HepG2 (cell line): ENCODE data around the gene SKI. TPM values are rescaled to one million over a fixed set of nuclear protein-coding genes. Genes with fewer than 3 reads are reported as not detected.

Source experiments
- FOXC1 ChIP-seq: sonication (generic); formaldehyde crosslinking; IDR thresholded peaks from 2 replicates; pipeline ENCODE4 v1.8.0; 2022; ENCODE audit warnings: mild to moderate bottlenecking, missing genetic modification reagents, borderline replicate concordance
- GTF2F1 ChIP-seq: fragments of 150-350 bp; IDR thresholded peaks from 2 replicates; pipeline ENCODE4 v1.6.1; 2014; ENCODE audit warnings: low read length
- HMGXB4 ChIP-seq, 2 experiments: sonication (generic) in 1 of 2; formaldehyde crosslinking in 1 of 2; IDR thresholded peaks; 2 replicates each; pipeline versions ENCODE4 v1.4.0 to v1.6.1; 2018 to 2020; ENCODE audit warnings: missing genetic modification reagents in 2 of 2, borderline replicate concordance in 1 of 2, low read depth in 1 of 2, mild to moderate bottlenecking in 1 of 2, missing biosample characterization in 1 of 2
- HNF1A ChIP-seq, 2 experiments: sonication (generic) in 1 of 2; formaldehyde crosslinking in 1 of 2; IDR thresholded peaks; 2 replicates each; pipeline versions ENCODE4 v1.4.0 to v1.6.1; 2016 to 2020; ENCODE audit warnings: borderline replicate concordance in 1 of 2, low read depth in 1 of 2, mild to moderate bottlenecking in 1 of 2, missing genetic modification reagents in 1 of 2
- HNRNPL ChIP-seq: fragments of 200-400 bp; formaldehyde crosslinking; IDR thresholded peaks from 2 replicates; pipeline ENCODE4 v1.6.1; 2017; ENCODE audit warnings: mild to moderate bottlenecking, low read depth, low read length
- KDM3A ChIP-seq: IDR thresholded peaks from 2 replicates; pipeline ENCODE4 v1.6.1; 2018; ENCODE audit warnings: low read depth, missing compliant biosample characterization
- MAFG ChIP-seq: sonication (generic); formaldehyde crosslinking; IDR thresholded peaks from 2 replicates; pipeline ENCODE4 v1.5.1; 2020; ENCODE audit warnings: mild to moderate bottlenecking, missing genetic modification reagents
- MED13 ChIP-seq: sonication (generic); formaldehyde crosslinking; IDR thresholded peaks from 2 replicates; pipeline ENCODE4 v1.5.0; 2020; ENCODE audit warnings: missing genetic modification reagents
- NCOA2 ChIP-seq: sonication (generic); formaldehyde crosslinking; IDR thresholded peaks from 2 replicates; pipeline ENCODE4 v1.8.0; 2022; ENCODE audit warnings: inconsistent platforms
- NCOR1 ChIP-seq: fragments of 200-600 bp; sonication (generic); IDR thresholded peaks from 2 replicates; pipeline ENCODE4 v1.7.0; 2017; ENCODE audit warnings: antibody characterized with exemption, low read length, borderline replicate concordance
- PAF1 ChIP-seq: IDR thresholded peaks from 2 replicates; pipeline ENCODE4 v1.6.1; 2016; ENCODE audit warnings: missing genetic modification reagents, missing compliant biosample characterization
- RXRB ChIP-seq: IDR thresholded peaks from 2 replicates; pipeline ENCODE4 v1.6.1; 2016; ENCODE audit warnings: borderline replicate concordance, missing genetic modification reagents, missing compliant biosample characterization
- SKI ChIP-seq: fragments of 450-650 bp; IDR thresholded peaks from one replicate; pipeline ENCODE4 v1.6.1; 2018; ENCODE audit warnings: mild to moderate bottlenecking; ENCODE audit not compliant: partially characterized antibody
- SRF ChIP-seq: IDR thresholded peaks from 2 replicates; pipeline ENCODE4 v1.6.1; 2011; ENCODE audit warnings: mild to moderate bottlenecking, low read depth, low read length, moderate library complexity
- ZBTB7A ChIP-seq: sonication (generic); formaldehyde crosslinking; IDR thresholded peaks from 2 replicates; pipeline ENCODE4 v1.8.0; 2022; ENCODE audit warnings: mild to moderate bottlenecking, missing genetic modification reagents
- ZFYVE20 ChIP-seq: sonication (generic); formaldehyde crosslinking; IDR thresholded peaks from 2 replicates; pipeline ENCODE4 v1.8.0; 2023; ENCODE audit warnings: low read depth, mild to moderate bottlenecking, moderate library complexity, missing genetic modification reagents, borderline replicate concordance
- ZIK1 ChIP-seq: sonication (generic); formaldehyde crosslinking; IDR thresholded peaks from 2 replicates; pipeline ENCODE4 v1.5.0; 2020; ENCODE audit warnings: mild to moderate bottlenecking, low read depth, missing genetic modification reagents, borderline replicate concordance
- ZNF275 ChIP-seq: sonication (generic); formaldehyde crosslinking; IDR thresholded peaks from 2 replicates; pipeline ENCODE4 v1.8.0; 2022; ENCODE audit warnings: missing genetic modification reagents, mild to moderate bottlenecking, inconsistent platforms, borderline replicate concordance
- ZNF724P ChIP-seq: sonication (generic); formaldehyde crosslinking; IDR thresholded peaks from 2 replicates; pipeline ENCODE4 v1.8.0; 2022; ENCODE audit warnings: missing genetic modification reagents, borderline replicate concordance
- ZNF850 ChIP-seq: sonication (generic); formaldehyde crosslinking; conservative IDR thresholded peaks from 2 replicates; pipeline ENCODE4 v1.9.0; 2021; ENCODE audit warnings: mild to moderate bottlenecking, missing genetic modification reagents
- polyA plus RNA-seq, 8 experiments: library from polyadenylated mRNA; depleted of rRNA in 3 of 8; stranded (reverse) in 7 of 8; unstranded in 1 of 8; fragments of >200 nt; fragmentation: Illumina TruSeq in 4 of 8; extraction: Trizol in 4 of 8; gene quantifications; 2 replicates each; pipeline versions ENCODE4 v1.2.1 to v1.2.3, GENCODE V29; 2011 to 2016; ENCODE audit warnings: low read depth in 4 of 8, missing spikeins in 1 of 8, mixed read lengths in 1 of 8; ENCODE audit not compliant: insufficient read depth in 1 of 8
- total RNA-seq, 5 experiments: library from RNA; depleted of rRNA; stranded (reverse); fragments of >200 nt; fragmentation: Illumina TruSeq; extraction: Trizol; gene quantifications; 2 replicates each; pipeline ENCODE4 v1.2.3, GENCODE V29; 2016; ENCODE audit warnings: low read depth in 1 of 5
- TF ChIP-seq, protein P1 (sequence below): sonication (generic); formaldehyde crosslinking; conservative IDR thresholded peaks from 2 replicates; pipeline ENCODE4 v1.8.0; 2022; ENCODE audit warnings: missing genetic modification reagents

The SKI gene
- total and polyA plus RNA-seq, 2 of the 13 experiments (the other 11 are each of a cell fraction or from before 2014, with no cell fraction given) = 4.7 to 6.9 TPM

- TF ChIP-seq PAF1 (CRISPR knock-in tag) (no peak), SKI (no peak), HNF1A (IDR thresholded peaks at IDR 0.05; ENCODE audit: low read depth) (no peak), HNF1A (CRISPR knock-in tag; IDR thresholded peaks at IDR 0.05; ENCODE audit: borderline replicate concordance) (no peak), MAFG (CRISPR knock-in tag) (no peak), NCOR1 (no peak), ZNF850 (CRISPR knock-in tag) (no peak), ZNF275 (CRISPR knock-in tag) (no peak), ZNF724P (no peak), SRF (no peak), HMGXB4 (CRISPR knock-in tag; IDR thresholded peaks at IDR 0.05; ENCODE audit: borderline replicate concordance in 1 of 2, low read depth in 1 of 2) (peak in 1 of 2 experiments; percentile 38; a peak in 2 of 4 replicates), KDM3A (CRISPR knock-in tag) (no peak), FOXC1 (no peak), ZFYVE20 (CRISPR knock-in tag) (no peak), GTF2F1 (no peak), ZIK1 (CRISPR knock-in tag) (no peak), HNRNPL (no peak), RXRB (no peak), ZBTB7A (CRISPR knock-in tag) (no peak), MED13 (CRISPR knock-in tag) (no peak), NCOA2 (CRISPR knock-in tag) (0 out of 2 replicates have a peak, but pooled peaks have one; percentile 27)
- TF ChIP-seq, protein P1, sequence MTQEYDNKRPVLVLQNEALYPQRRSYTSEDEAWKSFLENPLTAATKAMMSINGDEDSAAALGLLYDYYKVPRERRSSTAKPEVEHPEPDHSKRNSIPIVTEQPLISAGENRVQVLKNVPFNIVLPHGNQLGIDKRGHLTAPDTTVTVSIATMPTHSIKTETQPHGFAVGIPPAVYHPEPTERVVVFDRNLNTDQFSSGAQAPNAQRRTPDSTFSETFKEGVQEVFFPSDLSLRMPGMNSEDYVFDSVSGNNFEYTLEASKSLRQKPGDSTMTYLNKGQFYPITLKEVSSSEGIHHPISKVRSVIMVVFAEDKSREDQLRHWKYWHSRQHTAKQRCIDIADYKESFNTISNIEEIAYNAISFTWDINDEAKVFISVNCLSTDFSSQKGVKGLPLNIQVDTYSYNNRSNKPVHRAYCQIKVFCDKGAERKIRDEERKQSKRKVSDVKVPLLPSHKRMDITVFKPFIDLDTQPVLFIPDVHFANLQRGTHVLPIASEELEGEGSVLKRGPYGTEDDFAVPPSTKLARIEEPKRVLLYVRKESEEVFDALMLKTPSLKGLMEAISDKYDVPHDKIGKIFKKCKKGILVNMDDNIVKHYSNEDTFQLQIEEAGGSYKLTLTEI (CRISPR knock-in tag) = no peak
These were observed 86.2 kb downstream of the SKI start (continued) for GRCh38 chr1:2314273-2314802.
